IMR-90 (cell line): Measurements from ENCODE around the gene SARNP.

ENCODE experiments used
- CEBPB ChIP-seq: IDR thresholded peaks from 2 replicates; pipeline ENCODE4 v1.6.1; 2012; ENCODE audit warnings: low read depth, low read length, improper control_type of control experiment
- FOS ChIP-seq: fragments of 150-350 bp; IDR thresholded peaks from 2 replicates; pipeline ENCODE4 v1.6.1; 2016; ENCODE audit warnings: low read depth, low read length
- MAZ ChIP-seq: IDR thresholded peaks from 2 replicates; pipeline ENCODE4 v1.6.1; 2012; ENCODE audit warnings: low read depth, mild to moderate bottlenecking, low read length, improper control_type of control experiment, moderate library complexity, borderline replicate concordance
- POLR2A ChIP-seq: IDR thresholded peaks from 2 replicates; pipeline ENCODE4 v1.6.1; 2012; ENCODE audit warnings: mild to moderate bottlenecking, low read depth, low read length
- RCOR1 ChIP-seq: IDR thresholded peaks from 2 replicates; pipeline ENCODE4 v1.6.1; 2012; ENCODE audit warnings: mild to moderate bottlenecking, low read length, improper control_type of control experiment; ENCODE audit not compliant: insufficient replicate concordance
- SMC3 ChIP-seq: fragments of 150-350 bp; IDR thresholded peaks from 2 replicates; pipeline ENCODE4 v1.6.1; 2016; ENCODE audit warnings: low read depth, mild to moderate bottlenecking, antibody characterized with exemption, low read length, moderate library complexity
- TF ChIP-seq, protein P1 (sequence below): fragments of 150-350 bp; IDR thresholded peaks from 2 replicates; pipeline ENCODE4 v1.6.1; 2017; ENCODE audit warnings: mild to moderate bottlenecking, antibody characterized with exemption, low read length, low read depth
- TF ChIP-seq, protein P2 (sequence below): conservative IDR thresholded peaks from 2 replicates; pipeline ENCODE4 v1.5.1; 2012; ENCODE audit warnings: mild to moderate bottlenecking, low read depth, low read length, improper control_type of control experiment
- TF ChIP-seq, protein P3 (sequence below): fragments of 150-350 bp; IDR thresholded peaks from 2 replicates; pipeline ENCODE4 v1.6.1; 2016; ENCODE audit warnings: low read depth, mild to moderate bottlenecking, low read length, moderate library complexity, borderline replicate concordance

DNA sequence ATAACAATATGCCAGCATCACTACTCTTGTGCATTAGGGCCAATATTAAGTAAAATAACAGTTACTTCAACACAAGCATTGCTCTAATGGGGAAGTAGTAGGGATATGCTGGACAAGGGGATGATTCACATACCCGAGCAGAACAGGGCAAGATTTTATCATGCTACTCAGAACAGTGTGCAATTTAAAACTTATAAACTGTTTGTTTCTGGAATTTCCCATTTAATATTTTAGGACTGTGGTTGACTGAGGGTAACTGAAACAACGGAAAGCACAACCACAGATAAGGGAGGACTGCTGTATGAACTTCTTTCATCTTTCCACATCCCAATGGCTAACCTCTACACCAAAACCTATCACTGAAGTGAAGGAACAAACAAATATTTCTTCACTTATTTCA lies 36.8 kb downstream of the SARNP start:
- TF ChIP-seq, protein P1, sequence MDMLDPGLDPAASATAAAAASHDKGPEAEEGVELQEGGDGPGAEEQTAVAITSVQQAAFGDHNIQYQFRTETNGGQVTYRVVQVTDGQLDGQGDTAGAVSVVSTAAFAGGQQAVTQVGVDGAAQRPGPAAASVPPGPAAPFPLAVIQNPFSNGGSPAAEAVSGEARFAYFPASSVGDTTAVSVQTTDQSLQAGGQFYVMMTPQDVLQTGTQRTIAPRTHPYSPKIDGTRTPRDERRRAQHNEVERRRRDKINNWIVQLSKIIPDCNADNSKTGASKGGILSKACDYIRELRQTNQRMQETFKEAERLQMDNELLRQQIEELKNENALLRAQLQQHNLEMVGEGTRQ, result no peak
- TF ChIP-seq RCOR1 (no peak), MAZ (no peak), CEBPB (no peak), SMC3 (no peak), POLR2A (no peak), FOS (no peak)
- TF ChIP-seq, protein P2, sequence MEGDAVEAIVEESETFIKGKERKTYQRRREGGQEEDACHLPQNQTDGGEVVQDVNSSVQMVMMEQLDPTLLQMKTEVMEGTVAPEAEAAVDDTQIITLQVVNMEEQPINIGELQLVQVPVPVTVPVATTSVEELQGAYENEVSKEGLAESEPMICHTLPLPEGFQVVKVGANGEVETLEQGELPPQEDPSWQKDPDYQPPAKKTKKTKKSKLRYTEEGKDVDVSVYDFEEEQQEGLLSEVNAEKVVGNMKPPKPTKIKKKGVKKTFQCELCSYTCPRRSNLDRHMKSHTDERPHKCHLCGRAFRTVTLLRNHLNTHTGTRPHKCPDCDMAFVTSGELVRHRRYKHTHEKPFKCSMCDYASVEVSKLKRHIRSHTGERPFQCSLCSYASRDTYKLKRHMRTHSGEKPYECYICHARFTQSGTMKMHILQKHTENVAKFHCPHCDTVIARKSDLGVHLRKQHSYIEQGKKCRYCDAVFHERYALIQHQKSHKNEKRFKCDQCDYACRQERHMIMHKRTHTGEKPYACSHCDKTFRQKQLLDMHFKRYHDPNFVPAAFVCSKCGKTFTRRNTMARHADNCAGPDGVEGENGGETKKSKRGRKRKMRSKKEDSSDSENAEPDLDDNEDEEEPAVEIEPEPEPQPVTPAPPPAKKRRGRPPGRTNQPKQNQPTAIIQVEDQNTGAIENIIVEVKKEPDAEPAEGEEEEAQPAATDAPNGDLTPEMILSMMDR, result no peak
- TF ChIP-seq, protein P3, sequence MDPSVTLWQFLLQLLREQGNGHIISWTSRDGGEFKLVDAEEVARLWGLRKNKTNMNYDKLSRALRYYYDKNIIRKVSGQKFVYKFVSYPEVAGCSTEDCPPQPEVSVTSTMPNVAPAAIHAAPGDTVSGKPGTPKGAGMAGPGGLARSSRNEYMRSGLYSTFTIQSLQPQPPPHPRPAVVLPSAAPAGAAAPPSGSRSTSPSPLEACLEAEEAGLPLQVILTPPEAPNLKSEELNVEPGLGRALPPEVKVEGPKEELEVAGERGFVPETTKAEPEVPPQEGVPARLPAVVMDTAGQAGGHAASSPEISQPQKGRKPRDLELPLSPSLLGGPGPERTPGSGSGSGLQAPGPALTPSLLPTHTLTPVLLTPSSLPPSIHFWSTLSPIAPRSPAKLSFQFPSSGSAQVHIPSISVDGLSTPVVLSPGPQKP, result no peak
